Heart left ventricle (tissue), 16 donors: ENCODE measurements around the gene FNIP1. TPM values are rescaled to one million over a fixed set of nuclear protein-coding genes. Genes with fewer than 3 reads are reported as not detected.

ENCODE experiments used
- ATAC-seq, 4 donors: fragments of 200-7000 bp; cut with Tn5 transposase; one replicate each; pipeline ENCODE4 v1.9.1; 2020 to 2022; ENCODE audit warnings: moderate library complexity in 4 of 4, mild to moderate bottlenecking in 3 of 4, moderate number of reproducible peaks in 1 of 4
- DNase-seq, 5 donors: peaks; one replicate each; pipeline ENCODE4 v3.0.0-alpha.2; 2020
- H3K27ac ChIP-seq, 12 donors: fragments of 200-600 bp; sonication (generic) in 4 of 12; one replicate each; pipeline versions ENCODE4 v1.5.0 to v1.8.0; 2016 to 2022; ENCODE audit warnings: mild to moderate bottlenecking in 2 of 12
- H3K27me3 ChIP-seq, 9 donors: fragments of 200-600 bp; sonication (generic) in 2 of 9; one replicate each; pipeline versions ENCODE4 v1.5.1 to v1.8.0; 2016 to 2022; ENCODE audit warnings: mild to moderate bottlenecking in 3 of 9
- H3K36me3 ChIP-seq, 9 donors: fragments of 200-600 bp; sonication (generic) in 2 of 9; one replicate each; pipeline versions ENCODE4 v1.5.0 to v1.8.0; 2018 to 2022; ENCODE audit warnings: mild to moderate bottlenecking in 2 of 9
- H3K4me1 ChIP-seq, 12 donors: fragments of 200-600 bp; sonication (generic) in 4 of 12; one replicate each; pipeline versions ENCODE4 v1.5.0 to v1.8.0; 2016 to 2022; ENCODE audit warnings: mild to moderate bottlenecking in 3 of 12
- H3K4me3 ChIP-seq, 12 donors: fragments of 200-600 bp; sonication (generic) in 4 of 12; one replicate each; pipeline versions ENCODE4 v1.5.0 to v1.8.0; 2017 to 2022; ENCODE audit warnings: mild to moderate bottlenecking in 9 of 12, moderate library complexity in 4 of 12
- H3K9me3 ChIP-seq, 12 donors: fragments of 200-600 bp; sonication (generic) in 4 of 12; one replicate each; pipeline versions ENCODE4 v1.5.0 to v1.8.0; 2016 to 2022; ENCODE audit warnings: mild to moderate bottlenecking in 1 of 12
- POLR2A ChIP-seq, 2 donors: fragments of 450-650 bp; IDR thresholded peaks; one replicate each; pipeline ENCODE4 v1.6.1; 2017; ENCODE audit warnings: antibody characterized with exemption in 2 of 2, mild to moderate bottlenecking in 2 of 2, moderate library complexity in 2 of 2
- WGBS, 4 donors: extraction: QIAGEN DNeasy Blood & Tissue Kit in 2 of 4; methylation state at CpG; one replicate each; pipeline versions ENCODE4 v1.1.5 to v1.1.7; 2013 to 2018; 5-methylcytosine and 5-hydroxymethylcytosine counted together
- intact Hi-C, 10 donors: fragments of 100-400 bp; cut with DNase I; formaldehyde crosslinking; loops; one replicate each; pipeline versions ENCODE4 v1.11.1 to v1.14.2; 2022
- polyA plus RNA-seq, 2 donors: library from polyadenylated mRNA; stranded (reverse); fragments of 200-250 nt; gene quantifications; one replicate each; pipeline ENCODE4 v1.2.3, GENCODE V29; 2013
- total RNA-seq, 9 donors: library from RNA; depleted of rRNA in 2 of 9; stranded (reverse); fragments of >200 nt in 2 of 9; fragmentation: NEBNext Ultra II Directional in 3 of 9; extraction: Animal tissue kit (Norgen Biotek cat#: 25700) in 3 of 9; gene quantifications; one replicate each; pipeline versions ENCODE4 v1.1.0 to v1.2.4, GENCODE V29; 2016 to 2023
- TF ChIP-seq, protein P1 (sequence below), 12 donors: fragments of 200-600 bp; sonication (generic) in 4 of 12; IDR thresholded peaks; one replicate each; pipeline versions ENCODE4 v1.5.0 to v1.8.0; 2018 to 2022; ENCODE audit warnings: antibody characterized with exemption in 12 of 12, mild to moderate bottlenecking in 5 of 12
- donor health status: ischemic (EF 13 %, LVEDD 7.1; RV severe dilation, severe dysfunction).
- donor health status: healthy with polysubstance abuse.
- donor health status: DM: no; HTN: yes; CAD: no.
- donor health status: DM: no; HTN: no; CAD: no.
- donor health status: ischemic (EF 25% LVEDD 6.9; RV normal size, moderate dysfunction).
- donor health status: ischemic (EF 25% LVEDD 5.7; RV mildly dilated, moderate dysfunction).
- donor health status: healthy.
- donor health status: DM: yes; HTN: yes; CAD: no.
- donor health status: ischemic (EF 35%, LVEDD 5.7; RV mildly dilated, moderate dysfunction).
- donor health status: nonischemic (EF 11% LVEDD 7.7; RV severe dilation, severe dysfunction).
- donor health status: DM: yes; HTN: yes; CAD: no.
- donor health status: PGD.
- donor health status: ischemic (EF 29% LVEDD 5.4; RV normal size, mild dysfunction).
- donor health status: nonischemic (EF 23%, LVEDD 6.1; RV moderate dilation, normal function).

The FNIP1 gene
- total and polyA plus RNA-seq, 11 donors = 5.6 to 41.3 (median 33.7) TPM

DNA sequence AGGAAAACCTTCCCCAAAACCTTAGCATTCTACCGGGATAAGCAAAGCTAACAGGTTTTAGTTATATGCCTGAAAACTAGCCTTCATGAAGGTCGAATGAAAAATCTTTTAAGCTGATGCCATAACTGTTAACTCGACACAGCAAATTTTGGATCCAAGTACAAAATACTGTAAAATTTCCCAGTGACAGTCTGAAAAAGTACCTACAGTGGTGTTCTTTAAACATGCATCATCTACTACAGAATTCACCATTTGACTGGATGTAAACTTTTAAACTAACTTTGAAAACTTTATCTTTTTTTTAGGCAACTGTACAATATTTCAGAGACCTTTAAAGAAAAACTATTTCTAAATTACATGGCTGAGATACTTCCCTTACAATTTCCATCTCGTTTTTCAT lies 162.6 kb downstream of the FNIP1 start:
- ATAC-seq (no peak), DNase-seq (no peak)
- no peak for TF ChIP-seq POLR2A (IDR thresholded peaks at IDR 0.05)
- TF ChIP-seq, protein P1, sequence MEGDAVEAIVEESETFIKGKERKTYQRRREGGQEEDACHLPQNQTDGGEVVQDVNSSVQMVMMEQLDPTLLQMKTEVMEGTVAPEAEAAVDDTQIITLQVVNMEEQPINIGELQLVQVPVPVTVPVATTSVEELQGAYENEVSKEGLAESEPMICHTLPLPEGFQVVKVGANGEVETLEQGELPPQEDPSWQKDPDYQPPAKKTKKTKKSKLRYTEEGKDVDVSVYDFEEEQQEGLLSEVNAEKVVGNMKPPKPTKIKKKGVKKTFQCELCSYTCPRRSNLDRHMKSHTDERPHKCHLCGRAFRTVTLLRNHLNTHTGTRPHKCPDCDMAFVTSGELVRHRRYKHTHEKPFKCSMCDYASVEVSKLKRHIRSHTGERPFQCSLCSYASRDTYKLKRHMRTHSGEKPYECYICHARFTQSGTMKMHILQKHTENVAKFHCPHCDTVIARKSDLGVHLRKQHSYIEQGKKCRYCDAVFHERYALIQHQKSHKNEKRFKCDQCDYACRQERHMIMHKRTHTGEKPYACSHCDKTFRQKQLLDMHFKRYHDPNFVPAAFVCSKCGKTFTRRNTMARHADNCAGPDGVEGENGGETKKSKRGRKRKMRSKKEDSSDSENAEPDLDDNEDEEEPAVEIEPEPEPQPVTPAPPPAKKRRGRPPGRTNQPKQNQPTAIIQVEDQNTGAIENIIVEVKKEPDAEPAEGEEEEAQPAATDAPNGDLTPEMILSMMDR (IDR thresholded peaks at IDR 0.05) = no peak
- Histone ChIP-seq H3K4me3 (peak overlapping the region; percentile 35 to 87 (median 70)), H3K4me1 (peaks cover 0 to 55% (median 31%) of the 10 kb centered on the region in 12 donors), H3K9me3 (no peaks in the 10 kb centered on the region), H3K36me3 (no peaks in the 10 kb centered on the region), H3K27ac (peak overlapping the region in 11 of 12 donors; percentile 93 to 100 (median 98)), H3K27me3 (no peaks in the 10 kb centered on the region)
- intact Hi-C loops = loop anchor here in 6 of 10 donors (2.0 to 10.0 kb wide), 5 partner anchors 39 to 369 kb away; partner anchors contain the start of genes FNIP1 (in 6 of the 6) and CDC42SE2 (in 1 of the 6)
- WGBS, 4 donors = 2 to 8% (median 5%) methylated on average over 4 of the region's 4 CpGs

DNA sequence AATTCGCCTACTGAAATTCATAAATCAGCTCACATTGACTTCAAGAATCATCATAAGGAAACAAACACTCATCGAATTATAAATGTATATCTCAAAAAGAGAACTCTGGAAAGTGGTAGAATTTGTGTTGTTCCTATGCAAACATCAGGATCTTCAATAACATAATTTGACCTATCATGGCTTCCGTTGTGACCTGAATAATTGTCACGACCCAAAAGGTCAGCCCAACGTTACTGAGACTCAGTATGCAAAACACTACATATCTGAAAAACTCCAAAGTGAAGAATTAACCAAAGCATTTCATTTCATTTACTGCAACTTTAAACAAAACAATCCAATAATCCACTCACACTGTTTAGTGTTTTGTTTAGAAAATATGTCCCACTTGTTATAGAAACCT lies 163.0 kb downstream of the FNIP1 start:
- H3K4me3 ChIP-seq = peak overlapping the region in 11 of 12 donors; percentile 52 to 87 (median 70)
- DNase-seq = no peak
- no peak for ATAC-seq
- H3K36me3 ChIP-seq = no peaks in the 10 kb centered on the region
- no peaks in the 10 kb centered on the region for H3K9me3 ChIP-seq
- TF ChIP-seq, protein P1 (IDR thresholded peaks at IDR 0.05) = no peak
- TF ChIP-seq POLR2A (IDR thresholded peaks at IDR 0.05) = no peak
- WGBS, 4 donors = 48 to 61% (median 55%) methylated on average over 5 of the region's 5 CpGs
- H3K4me1 ChIP-seq = peaks cover 0 to 55% (median 32%) of the 10 kb centered on the region in 12 donors
- intact Hi-C loops = loop anchor here in 6 of 10 donors (2.0 to 10.0 kb wide), 5 partner anchors 39 to 369 kb away; partner anchors contain the start of genes FNIP1 (in 6 of the 6) and CDC42SE2 (in 1 of the 6)
- no peaks in the 10 kb centered on the region for H3K27me3 ChIP-seq
- peak overlapping the region in 9 of 12 donors; percentile 93 to 100 (median 97) for H3K27ac ChIP-seq

- WGBS, 4 donors = 75 to 78% (median 78%) methylated on average over 4 of the region's 4 CpGs
- TF ChIP-seq, protein P1 (IDR thresholded peaks at IDR 0.05) = no peak
- no peak for TF ChIP-seq POLR2A (IDR thresholded peaks at IDR 0.05)
- no peaks in the 10 kb centered on the region for H3K27me3 ChIP-seq
- no peaks in the 10 kb centered on the region for H3K9me3 ChIP-seq
- H3K36me3 ChIP-seq = no peaks in the 10 kb centered on the region
- no peak overlapping the region for H3K27ac ChIP-seq
- peaks cover 0 to 44% (median 31%) of the 10 kb centered on the region in 12 donors for H3K4me1 ChIP-seq
- DNase-seq = no peak
- intact Hi-C loops = loop anchor here in 4 of 10 donors (5.0 to 10.0 kb wide), 3 partner anchors 164 to 366 kb away; partner anchors contain the start of genes FNIP1 (in 3 of the 4) and CDC42SE2 (in 1 of the 4)
- no peak overlapping the region for H3K4me3 ChIP-seq
- ATAC-seq = no peak
Measured at GRCh38 chr5:131630963-131631350, 165.9 kb downstream of the FNIP1 start.

DNA sequence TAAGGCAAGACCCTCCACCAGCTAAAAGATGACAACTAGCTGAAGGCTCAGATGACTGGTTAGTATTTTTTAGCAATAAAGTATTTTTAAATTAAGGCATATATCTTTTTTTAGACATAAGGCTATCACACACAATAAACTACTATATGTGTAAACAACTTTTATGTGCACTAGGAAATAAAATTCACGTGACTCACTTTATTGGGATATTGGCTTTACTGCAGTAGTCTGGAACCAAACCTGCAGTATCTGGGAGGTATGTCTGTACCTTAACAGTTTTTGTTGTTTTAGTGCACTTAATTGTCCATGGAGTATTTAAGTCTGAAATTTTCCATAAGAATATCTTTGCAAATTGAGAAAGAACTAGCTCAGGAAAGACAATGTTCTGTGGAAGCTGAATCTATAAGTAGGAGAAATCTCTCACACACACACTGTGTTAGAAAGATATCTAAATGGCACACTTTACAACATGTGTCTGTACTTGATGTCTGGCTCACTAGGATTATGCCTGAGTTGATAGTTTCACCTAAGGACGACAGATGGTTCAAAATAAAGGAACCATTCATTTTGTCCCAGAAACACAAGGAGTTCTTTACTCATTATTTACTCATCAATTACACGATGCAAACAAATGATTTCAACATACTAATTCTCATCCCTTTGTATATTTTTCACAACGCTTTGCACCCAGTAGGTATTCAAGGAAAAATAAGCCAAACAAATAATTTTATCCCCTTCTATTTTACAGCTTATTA lies 166.4 kb downstream of the FNIP1 start:
- Histone ChIP-seq H3K4me1 (peaks cover 0 to 43% (median 31%) of the 10 kb centered on the region in 12 donors), H3K27ac (no peak overlapping the region), H3K9me3 (no peaks in the 10 kb centered on the region), H3K4me3 (no peak overlapping the region), H3K36me3 (no peaks in the 10 kb centered on the region), H3K27me3 (no peaks in the 10 kb centered on the region)
- TF ChIP-seq, protein P1 (IDR thresholded peaks at IDR 0.05) = no peak
- no peak for TF ChIP-seq POLR2A (IDR thresholded peaks at IDR 0.05)
- WGBS, 4 donors = 73 to 79% (median 77%) methylated on average over 4 of the region's 4 CpGs
- ATAC-seq (no peak), DNase-seq (no peak)
- intact Hi-C loops = loop anchor here in 4 of 10 donors (5.0 to 10.0 kb wide), 3 partner anchors 164 to 366 kb away; partner anchors contain the start of genes FNIP1 (in 3 of the 4) and CDC42SE2 (in 1 of the 4)
